Stimulated activated naive CD8-positive, alpha-beta T cell treated with anti-CD3 and anti-CD28 coated beads, Interleukin-15, Interleukin-2, amounts not matched to agents 100 ng/mL and 50 ng/mL, for 24 hours (primary cell): ENCODE data around the gene HES4.

Experiments used
- H3K27ac Mint-ChIP-seq: one replicate; pipeline ENCODE4 v1.8.0; 2021; ENCODE audit warnings: mild to moderate bottlenecking, mixed read lengths
- H3K27me3 Mint-ChIP-seq: one replicate; pipeline ENCODE4 v1.8.0; 2021; ENCODE audit warnings: mixed read lengths
- H3K36me3 Mint-ChIP-seq: one replicate; pipeline ENCODE4 v1.8.0; 2021; ENCODE audit warnings: low read depth, mixed read lengths
- H3K4me1 Mint-ChIP-seq: one replicate; pipeline ENCODE4 v1.8.0; 2021; ENCODE audit warnings: low read depth, mixed read lengths
- H3K4me3 Mint-ChIP-seq: one replicate; pipeline ENCODE4 v1.8.0; 2021; ENCODE audit warnings: mild to moderate bottlenecking, mixed read lengths
- H3K9me3 Mint-ChIP-seq: one replicate; pipeline ENCODE4 v1.8.0; 2021; ENCODE audit warnings: mixed read lengths

Gene HES4

GRCh38 chr1:974687-975328 is 25.1 kb downstream of the HES4 start:
- no peaks in the 10 kb centered on the region for H3K36me3 Mint-ChIP-seq
- H3K27ac Mint-ChIP-seq: no peak overlapping the region
- H3K27me3 Mint-ChIP-seq: peaks cover 10% of the 10 kb centered on the region
- no peaks in the 10 kb centered on the region for H3K4me1 Mint-ChIP-seq
- no peaks in the 10 kb centered on the region for H3K9me3 Mint-ChIP-seq
- H3K4me3 Mint-ChIP-seq: no peak overlapping the region

- no peaks in the 10 kb centered on the region for H3K36me3 Mint-ChIP-seq
- H3K27me3 Mint-ChIP-seq: peaks cover 15% of the 10 kb centered on the region
- no peaks in the 10 kb centered on the region for H3K9me3 Mint-ChIP-seq
- no peak overlapping the region for H3K4me3 Mint-ChIP-seq
- H3K4me1 Mint-ChIP-seq: no peaks in the 10 kb centered on the region
- H3K27ac Mint-ChIP-seq: no peak overlapping the region
Measured at GRCh38 chr1:974293-974640, 25.6 kb downstream of the HES4 start.

- Mint-ChIP-seq H3K9me3 (no peaks in the 10 kb centered on the region), H3K27ac (no peak overlapping the region), H3K4me1 (no peaks in the 10 kb centered on the region), H3K36me3 (no peaks in the 10 kb centered on the region), H3K27me3 (peaks cover 18% of the 10 kb centered on the region), H3K4me3 (no peak overlapping the region)
Measured at GRCh38 chr1:973459-974292, 26.2 kb downstream of the HES4 start.

GRCh38 chr1:972726-973458 is 27.0 kb downstream of the HES4 start:
- Mint-ChIP-seq H3K36me3 (no peaks in the 10 kb centered on the region), H3K27me3 (peaks cover 22% of the 10 kb centered on the region), H3K4me3 (no peak overlapping the region), H3K27ac (no peak overlapping the region), H3K4me1 (no peaks in the 10 kb centered on the region), H3K9me3 (no peaks in the 10 kb centered on the region)

- Mint-ChIP-seq H3K9me3 (no peaks in the 10 kb centered on the region), H3K4me1 (peaks cover 5% of the 10 kb centered on the region), H3K36me3 (no peaks in the 10 kb centered on the region), H3K27me3 (peaks cover 22% of the 10 kb centered on the region), H3K4me3 (no peak overlapping the region), H3K27ac (no peak overlapping the region)
Measured at GRCh38 chr1:971751-972506, 28.0 kb downstream of the HES4 start.

GRCh38 chr1:970973-971730 is 28.7 kb downstream of the HES4 start:
- peaks cover 22% of the 10 kb centered on the region for H3K27me3 Mint-ChIP-seq
- no peaks in the 10 kb centered on the region for H3K36me3 Mint-ChIP-seq
- H3K27ac Mint-ChIP-seq: no peak overlapping the region
- no peaks in the 10 kb centered on the region for H3K9me3 Mint-ChIP-seq
- H3K4me1 Mint-ChIP-seq: peaks cover 9% of the 10 kb centered on the region
- H3K4me3 Mint-ChIP-seq: no peak overlapping the region

- no peaks in the 10 kb centered on the region for H3K36me3 Mint-ChIP-seq
- H3K4me3 Mint-ChIP-seq: no peak overlapping the region
- peaks cover 16% of the 10 kb centered on the region for H3K4me1 Mint-ChIP-seq
- no peaks in the 10 kb centered on the region for H3K9me3 Mint-ChIP-seq
- H3K27ac Mint-ChIP-seq: no peak overlapping the region
- peaks cover 16% of the 10 kb centered on the region for H3K27me3 Mint-ChIP-seq
Measured at GRCh38 chr1:970242-970972, 29.5 kb downstream of the HES4 start.

- no peak overlapping the region for H3K4me3 Mint-ChIP-seq
- peaks cover 17% of the 10 kb centered on the region for H3K4me1 Mint-ChIP-seq
- H3K27ac Mint-ChIP-seq: peak overlapping the region; percentile 32
- H3K9me3 Mint-ChIP-seq: no peaks in the 10 kb centered on the region
- H3K27me3 Mint-ChIP-seq: peaks cover 12% of the 10 kb centered on the region
- H3K36me3 Mint-ChIP-seq: peaks cover 4% of the 10 kb centered on the region
Measured at GRCh38 chr1:969260-969855, 30.5 kb downstream of the HES4 start.

GRCh38 chr1:967466-968343 is 32.2 kb downstream of the HES4 start:
- peaks cover 4% of the 10 kb centered on the region for H3K36me3 Mint-ChIP-seq
- H3K4me1 Mint-ChIP-seq: peaks cover 17% of the 10 kb centered on the region
- peaks cover 12% of the 10 kb centered on the region for H3K27me3 Mint-ChIP-seq
- H3K9me3 Mint-ChIP-seq: no peaks in the 10 kb centered on the region
- H3K27ac Mint-ChIP-seq: no peak overlapping the region
- no peak overlapping the region for H3K4me3 Mint-ChIP-seq

- Mint-ChIP-seq H3K9me3 (no peaks in the 10 kb centered on the region), H3K4me3 (peak overlapping the region; percentile 81), H3K4me1 (peaks cover 17% of the 10 kb centered on the region), H3K27me3 (peaks cover 12% of the 10 kb centered on the region), H3K27ac (peak overlapping the region; percentile 67), H3K36me3 (peaks cover 4% of the 10 kb centered on the region)
Measured at GRCh38 chr1:966704-967300, 33.1 kb downstream of the HES4 start.

- H3K36me3 Mint-ChIP-seq: peaks cover 4% of the 10 kb centered on the region
- peak within 1 kb of the TSS; percentile 67 for H3K27ac Mint-ChIP-seq
- peaks cover 20% of the 10 kb centered on the region for H3K4me1 Mint-ChIP-seq
- H3K4me3 Mint-ChIP-seq: peak within 1 kb of the TSS; percentile 81
- no peaks in the 10 kb centered on the region for H3K9me3 Mint-ChIP-seq
- peaks cover 12% of the 10 kb centered on the region for H3K27me3 Mint-ChIP-seq
Measured at GRCh38 chr1:966135-966703, 33.7 kb downstream of the HES4 start, which contains the start of gene PLEKHN1. TSS of gene PLEKHN1 (plus strand) at chr1:966482. CDS start at chr1:966532, 50 bp downstream.

- Mint-ChIP-seq H3K36me3 (peaks cover 4% of the 10 kb centered on the region), H3K27me3 (peaks cover 12% of the 10 kb centered on the region), H3K4me1 (peaks cover 20% of the 10 kb centered on the region), H3K9me3 (no peaks in the 10 kb centered on the region), H3K27ac (no peak overlapping the region), H3K4me3 (peak overlapping the region; percentile 37)
Measured at GRCh38 chr1:965526-966134, 34.3 kb downstream of the HES4 start.
